HCEC 1CT (cell line): ENCODE results near the gene CATSPERD.

Experiments
- DNase-seq: peaks from one replicate; pipeline ENCODE4 v3.0.0-alpha.2; 2017

The CATSPERD gene, protein sequence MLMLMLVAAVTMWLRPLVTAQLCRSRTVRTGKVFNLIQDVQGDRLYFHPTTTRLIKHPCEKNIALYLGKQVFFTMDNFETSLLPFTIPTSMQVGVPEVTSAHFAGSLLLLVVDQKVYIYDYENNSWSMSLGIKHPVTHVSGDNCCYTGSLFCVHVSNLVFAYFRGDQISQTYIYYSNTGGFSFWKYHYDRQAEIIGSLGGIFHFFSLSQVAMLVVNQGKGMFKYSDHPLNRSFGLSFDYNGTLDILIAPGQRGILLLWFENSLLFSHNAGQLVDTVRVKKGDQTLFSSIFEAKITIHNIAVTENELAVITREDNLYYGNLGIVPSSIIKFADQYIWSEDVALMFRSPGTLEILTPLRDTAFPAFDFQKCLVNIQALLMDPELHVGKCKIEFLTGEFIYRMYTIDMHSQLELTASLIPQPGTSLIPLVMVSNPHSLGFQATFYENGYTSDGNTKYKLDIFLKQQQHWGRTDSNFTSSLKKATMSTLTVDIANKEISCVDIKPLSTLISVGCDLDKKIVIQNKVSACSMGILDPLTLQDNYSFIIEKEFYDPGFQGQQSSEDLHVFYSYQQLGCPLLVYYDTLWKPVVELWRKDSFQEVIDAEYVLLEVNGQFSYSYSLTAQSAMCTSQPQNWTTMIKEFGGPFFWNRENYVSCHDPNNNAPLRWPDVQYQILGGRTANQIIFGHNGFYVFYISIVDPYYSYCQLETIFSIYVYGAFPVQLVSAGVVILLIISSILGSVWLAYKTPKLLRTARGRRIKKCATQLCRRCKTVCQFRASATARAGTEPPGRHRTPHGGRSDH

DNA sequence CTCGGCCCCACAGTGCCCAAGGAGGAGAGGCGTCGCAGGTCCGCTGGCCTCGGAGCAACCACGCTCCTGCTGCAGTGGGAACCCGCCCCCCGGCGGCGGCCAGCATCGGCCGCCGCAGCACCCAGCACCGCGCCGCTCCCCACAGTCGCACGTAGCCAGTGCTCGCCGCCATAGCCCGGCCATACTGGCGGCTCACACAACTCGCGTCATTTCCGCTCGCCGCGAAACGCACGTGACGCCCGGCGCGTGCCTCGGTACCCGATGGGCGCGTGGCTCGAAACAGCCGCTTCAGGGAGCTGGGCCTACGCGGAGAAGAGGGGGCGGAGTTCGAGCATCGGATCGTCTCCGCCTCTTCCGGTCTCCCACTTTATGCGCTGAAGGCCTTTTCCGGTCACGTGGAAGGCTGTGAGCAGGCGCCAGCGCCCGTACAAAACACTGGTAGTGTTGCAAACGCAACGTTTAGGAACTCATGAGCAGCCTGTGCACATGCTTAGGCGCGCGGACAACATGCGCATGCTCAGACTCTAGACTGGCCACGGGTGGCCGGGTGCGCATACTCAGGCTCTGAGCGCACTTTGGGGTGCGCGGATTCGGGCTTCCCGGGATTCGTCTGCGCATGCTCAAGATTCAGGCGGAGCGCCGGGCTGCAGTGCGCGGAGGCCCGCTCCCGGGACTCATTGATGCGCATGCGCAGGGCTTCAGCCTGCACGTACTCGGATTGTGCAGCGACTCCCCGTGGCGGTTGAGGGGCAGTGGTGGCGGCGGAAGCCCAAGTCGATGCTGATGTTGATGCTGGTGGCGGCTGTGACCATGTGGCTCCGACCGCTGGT is at the start of gene CATSPERD, which contains the start of gene LONP1:
Gene CATSPERD, plus strand, starts transcription at position 677 of the 830 bp plus-strand sequence. Its CDS starts 101 bp downstream, at position 778.
Gene LONP1, minus strand, starts transcription at position 186 of the 830 bp plus-strand sequence. Its CDS starts 14 bp downstream, at position 172.
- DNase-seq: peak; percentile 99

DNA sequence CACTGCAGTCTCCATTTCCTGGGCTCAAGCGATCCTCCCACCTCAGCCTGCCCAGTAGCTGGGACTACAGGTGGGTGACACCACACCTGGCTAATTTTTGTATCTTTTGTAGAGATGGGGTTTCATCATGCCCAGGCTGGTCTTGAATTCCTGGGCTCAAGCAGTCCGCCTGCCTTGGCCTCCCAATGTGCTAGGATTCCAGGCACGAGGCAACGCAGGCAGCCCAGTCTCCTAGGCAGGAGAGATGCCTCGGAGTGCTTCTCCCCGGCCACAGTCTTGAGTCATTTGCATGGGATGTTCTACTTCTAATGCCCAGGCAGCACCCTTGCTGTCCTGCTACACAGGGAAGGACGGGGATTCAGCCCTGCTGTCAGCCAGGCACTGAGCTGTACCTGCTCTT is 48.8 kb upstream of the CATSPERD start:
- DNase-seq: no peak

DNA sequence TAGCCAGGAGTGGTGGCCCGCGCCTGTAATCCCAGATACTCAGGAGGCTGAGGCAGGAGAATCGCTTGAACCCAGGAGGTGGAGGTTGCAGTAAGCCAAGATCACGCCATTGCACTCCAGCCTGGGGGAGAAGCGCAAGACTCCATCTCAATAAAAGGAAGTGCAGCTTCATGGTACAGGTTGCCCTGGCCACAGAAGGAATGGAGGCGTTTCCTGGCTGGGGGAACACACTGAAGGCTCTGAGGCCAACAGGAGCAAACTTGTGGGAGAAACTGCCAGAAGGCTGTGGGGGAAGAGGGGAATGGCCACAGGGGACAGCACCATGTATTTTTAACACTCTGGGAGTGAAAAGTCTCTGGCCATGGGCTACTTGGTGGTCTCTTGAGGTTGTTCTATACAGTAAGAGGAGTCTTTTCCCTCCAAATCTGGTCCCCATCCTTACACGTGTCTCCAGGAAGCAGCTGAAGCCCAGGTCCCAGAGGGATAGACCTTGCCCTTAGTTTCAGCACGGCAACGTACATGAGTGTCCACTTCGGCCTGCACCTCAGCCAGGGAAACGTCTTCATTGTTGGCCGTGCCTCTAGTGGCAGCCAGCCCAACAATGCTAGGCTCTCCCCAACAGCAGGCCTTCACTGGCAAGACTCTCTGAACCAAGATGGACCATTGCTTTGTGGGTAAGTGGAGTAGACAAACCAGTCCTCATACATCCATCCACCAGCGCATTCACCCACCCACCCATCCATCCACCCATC is 47.6 kb upstream of the CATSPERD start:
- DNase-seq: no peak

DNA sequence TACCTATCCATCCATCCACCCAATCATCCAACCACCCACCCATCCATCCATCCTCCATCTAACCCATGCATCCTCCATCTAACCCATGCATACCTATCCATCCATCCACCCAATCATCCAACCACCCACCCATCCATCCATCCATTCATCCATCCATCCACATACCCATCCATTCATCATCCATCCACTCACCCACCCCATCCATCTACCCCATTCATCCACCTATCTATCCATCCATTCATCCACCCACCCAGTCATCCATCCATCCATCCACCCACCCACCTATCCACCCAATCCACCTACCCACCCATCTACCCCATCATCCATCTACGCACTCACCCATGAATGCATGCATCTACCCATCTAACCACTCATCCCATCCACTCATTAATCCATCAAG is 46.7 kb upstream of the CATSPERD start:
- DNase-seq: no peak

DNA sequence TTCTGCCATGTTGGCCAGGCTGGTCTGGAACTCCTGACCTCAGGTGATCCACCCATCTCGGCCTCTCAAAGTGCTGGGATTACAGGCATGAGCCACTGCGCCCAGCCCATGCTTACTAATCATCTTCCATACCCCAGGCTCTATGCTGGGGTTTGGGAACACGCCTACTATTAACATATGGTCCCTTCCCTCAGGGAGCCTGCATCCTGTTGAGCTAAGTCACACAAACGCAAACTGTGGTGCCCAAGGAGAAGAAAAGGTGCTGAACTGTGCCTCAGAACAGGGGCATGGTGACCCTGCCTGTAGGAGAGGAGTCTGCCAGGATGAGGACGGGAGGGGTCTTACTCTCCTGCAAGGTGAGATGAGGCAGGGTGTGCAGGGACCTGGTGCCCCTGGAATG is 45.7 kb upstream of the CATSPERD start:
- no peak for DNase-seq

DNA sequence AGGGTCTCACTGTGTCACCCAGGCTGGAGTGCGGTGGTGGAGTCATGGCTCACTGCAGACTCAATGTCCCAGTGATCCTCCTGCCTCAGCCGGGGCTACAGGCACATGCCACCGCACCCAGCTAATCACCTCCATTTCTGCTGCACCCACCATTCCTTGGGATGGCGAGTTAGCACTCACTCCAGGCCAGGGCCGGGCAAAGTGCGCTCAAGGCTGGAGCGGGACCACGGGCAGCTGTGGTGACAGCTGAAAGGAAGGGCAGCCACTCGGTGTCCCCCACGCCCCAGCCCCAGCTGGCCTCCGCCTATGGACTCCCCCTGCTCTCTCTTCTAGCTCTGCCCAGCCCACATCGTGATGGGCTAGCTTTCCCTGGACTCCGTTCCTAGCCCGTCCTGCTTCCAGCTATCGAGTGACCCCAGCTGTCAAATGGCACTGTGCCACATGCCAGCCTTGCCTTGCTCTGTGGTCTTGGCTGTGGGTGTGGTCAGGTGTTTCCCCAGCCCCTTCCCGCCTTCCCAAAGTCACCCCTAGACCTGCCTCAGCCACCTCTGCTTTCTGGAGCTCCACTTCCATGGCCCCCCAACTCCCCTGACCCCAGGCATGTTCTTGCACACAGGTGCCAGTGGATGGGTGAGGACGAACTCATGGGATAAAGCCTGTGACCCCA is 44.2 kb upstream of the CATSPERD start:
- DNase-seq: no peak

DNA sequence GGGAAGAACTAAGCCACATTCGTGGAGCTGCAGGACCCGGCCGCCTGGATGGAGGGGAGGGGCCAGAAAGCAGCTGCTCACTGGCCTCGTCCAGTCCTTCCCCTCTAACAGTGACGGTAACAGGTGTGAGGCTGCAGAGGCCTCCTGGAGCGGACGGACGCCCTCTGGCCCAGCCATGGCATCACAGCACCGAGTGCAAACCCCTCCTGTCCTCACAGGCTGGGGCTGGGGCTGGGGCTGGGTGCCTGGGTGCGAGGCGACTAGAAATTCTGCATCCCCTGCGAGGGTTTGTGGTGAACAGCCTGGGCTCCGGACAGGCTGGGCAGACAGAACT is 43.7 kb upstream of the CATSPERD start:
- no peak for DNase-seq

DNA sequence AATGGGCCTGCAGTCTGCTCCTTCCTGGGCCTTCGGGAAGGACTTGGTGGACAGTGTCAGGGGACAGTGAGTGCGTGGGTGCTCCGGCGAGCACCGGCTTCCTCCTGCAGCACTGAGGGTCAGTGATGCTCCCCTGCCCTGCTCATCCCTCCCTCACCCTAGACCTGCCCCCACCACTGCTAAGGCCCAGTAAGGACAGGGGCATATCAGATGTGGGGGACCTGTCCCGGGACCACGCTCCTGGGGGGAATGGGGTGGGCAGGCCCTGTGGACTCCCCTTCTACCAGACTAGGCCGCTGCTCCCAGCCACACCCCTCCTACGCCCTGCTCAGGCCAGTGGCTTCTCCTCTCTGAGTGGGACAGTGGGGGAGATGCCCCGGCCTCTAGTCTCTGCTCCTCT is 43.3 kb upstream of the CATSPERD start:
- DNase-seq: no peak

DNA sequence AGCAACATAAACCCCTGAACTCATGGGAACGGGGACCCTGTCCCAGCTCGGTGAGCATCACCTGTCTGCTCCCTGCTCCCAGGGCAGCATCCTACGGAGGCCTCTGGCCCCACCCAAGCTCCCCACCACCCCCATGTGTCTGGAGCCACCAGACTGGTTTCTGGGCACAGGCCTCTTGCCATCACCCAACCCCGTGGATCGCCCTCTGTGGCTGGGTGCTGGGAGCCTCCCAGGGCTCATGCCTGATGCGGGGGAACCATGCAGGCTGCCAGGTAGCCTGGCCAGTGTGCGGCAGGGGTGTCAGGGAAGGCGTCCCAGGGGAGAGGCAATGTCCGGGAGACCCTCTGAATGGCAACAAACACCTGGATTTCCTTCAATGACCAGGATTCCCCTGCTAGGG is 42.9 kb upstream of the CATSPERD start:
- no peak for DNase-seq

DNA sequence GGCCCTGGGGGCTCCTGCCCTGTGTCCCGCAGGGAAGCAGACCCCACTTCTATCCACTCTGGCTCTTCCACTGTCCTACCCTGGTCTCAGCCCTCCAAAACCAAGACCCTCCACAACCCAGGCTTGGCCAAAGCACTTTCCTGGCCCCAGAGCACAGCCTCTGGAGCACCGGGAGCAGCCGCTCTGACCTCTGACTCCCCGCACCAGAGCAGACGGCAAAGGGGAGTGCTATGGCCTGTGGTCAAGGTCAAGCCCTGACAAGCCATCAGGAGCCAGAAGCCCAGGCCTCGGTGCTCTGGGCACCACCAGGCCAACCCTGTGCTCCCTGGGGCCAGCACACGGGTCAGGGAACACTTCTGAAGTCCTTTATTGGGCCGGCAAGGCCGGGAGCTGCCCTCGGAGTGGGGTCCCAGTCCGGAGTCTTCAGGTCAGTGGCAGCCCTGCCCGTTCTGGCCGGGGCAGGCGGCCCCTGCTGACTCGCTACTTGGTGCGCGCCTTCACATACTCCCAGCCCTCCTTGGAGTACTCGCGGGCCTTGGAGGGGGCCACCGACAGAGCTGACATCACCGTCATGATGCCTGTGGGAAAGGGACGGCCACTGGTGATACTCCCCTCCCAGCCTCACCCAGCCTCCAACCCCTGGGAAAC is 42.2 kb upstream of the CATSPERD start:
- DNase-seq: no peak

DNA sequence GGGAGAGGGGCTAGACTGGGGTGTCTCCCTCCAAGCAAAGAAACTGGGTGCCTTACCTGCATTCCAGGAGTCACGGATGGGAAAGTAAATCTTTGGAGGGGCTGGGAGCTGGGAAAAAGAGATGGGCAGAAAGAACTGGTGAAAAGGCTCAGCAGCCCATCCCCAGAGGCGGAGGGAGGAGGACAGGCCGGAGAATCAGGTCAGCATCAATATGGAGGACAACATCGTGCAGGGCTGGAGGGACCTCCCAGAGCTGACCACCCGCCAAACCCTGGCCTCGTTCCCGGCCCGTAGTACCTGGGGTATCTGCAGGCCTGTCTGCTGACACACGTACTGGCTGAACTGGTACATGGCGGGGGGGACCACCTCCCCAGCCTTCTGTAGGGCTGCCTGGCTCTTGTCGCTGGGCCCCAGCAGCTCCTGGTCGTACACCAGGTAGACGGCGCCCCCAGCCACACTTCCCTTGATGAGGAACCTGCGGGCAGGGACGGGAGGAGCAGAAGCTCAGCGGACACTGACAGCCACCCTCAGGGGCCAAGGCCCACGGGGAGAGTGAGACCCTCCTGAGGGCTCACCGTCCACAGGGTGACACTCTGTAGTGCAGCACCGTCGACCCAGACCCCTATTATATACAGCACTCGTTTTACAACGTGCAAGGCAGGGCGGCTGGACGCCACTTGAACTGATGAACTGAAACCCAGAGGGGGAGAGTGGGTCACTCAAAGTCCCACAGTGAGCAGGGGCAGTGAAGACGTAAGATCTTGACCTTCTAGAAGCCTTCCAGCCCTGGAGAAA is 41.0 kb upstream of the CATSPERD start:
- DNase-seq: no peak

DNA sequence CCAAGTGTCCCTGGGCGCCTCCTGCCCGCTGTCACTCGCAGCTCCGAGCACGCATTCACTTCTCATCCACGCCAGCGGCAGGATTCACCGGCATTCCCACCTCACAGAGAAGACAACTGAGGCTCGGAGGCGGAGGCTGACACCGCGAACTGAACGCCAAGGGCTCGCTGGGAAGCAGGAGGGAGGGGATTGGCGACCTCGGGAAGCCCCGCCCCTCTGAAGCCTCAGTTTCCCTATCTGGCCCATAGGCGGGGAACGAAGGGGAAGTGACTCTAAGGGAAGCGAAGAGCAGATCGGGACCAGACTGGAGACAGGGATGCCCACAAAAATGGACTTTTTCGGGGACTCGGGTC is 40.4 kb upstream of the CATSPERD start:
- DNase-seq: no peak

DNA sequence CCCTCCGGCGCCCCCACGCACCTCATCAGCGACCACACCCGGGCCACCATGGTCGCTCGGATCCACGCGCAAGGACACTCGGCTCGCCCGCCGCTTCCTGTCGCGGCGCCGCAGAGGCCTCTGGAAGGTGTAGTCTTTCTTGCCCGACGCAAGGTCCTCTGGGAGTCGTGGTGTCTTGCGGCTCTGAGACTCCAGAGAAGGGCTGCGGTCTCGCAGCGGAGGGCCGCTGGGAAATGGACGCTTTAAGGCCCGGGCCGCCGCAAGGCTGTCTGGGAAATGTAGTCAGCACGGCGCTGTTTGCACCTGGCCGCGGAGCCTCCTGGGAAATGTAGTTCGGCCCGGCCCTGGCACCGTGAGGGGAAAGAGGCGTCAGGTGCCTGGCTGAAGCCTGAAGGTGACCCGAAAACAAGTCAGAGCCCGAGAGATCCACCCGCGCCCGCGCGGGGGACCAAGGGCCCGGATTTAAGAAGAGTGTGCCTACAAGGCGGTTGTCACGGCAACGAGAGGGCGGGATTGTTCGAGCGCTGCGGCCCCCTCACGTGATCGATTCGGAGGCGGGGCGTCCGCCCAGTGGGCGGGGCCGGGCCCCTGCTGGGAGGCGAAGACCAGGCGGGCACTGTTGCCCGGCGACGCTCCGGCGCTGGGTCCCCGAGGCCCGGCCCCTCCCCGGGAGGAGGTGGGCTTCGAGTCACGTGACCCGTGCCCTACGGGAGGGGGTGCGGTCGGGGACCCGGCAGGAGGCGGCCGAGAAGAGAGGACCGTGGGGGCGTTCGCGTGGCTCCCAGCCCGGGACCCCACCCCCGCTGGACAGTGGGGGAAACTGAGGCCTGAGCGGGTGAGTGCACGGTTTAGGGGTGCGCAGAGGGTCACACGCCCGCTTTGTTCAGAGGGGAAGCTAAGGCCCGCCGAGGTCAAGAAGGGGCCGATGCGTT is 39.7 kb upstream of the CATSPERD start, which contains the start of the genes HSD11B1L and MICOS13:
Gene HSD11B1L, plus strand, starts transcription at position 591 of the 932 bp plus-strand sequence. CDS start 3,806 bp downstream, outside the sequence.
Gene MICOS13, minus strand, starts transcription at position 80 of the 932 bp plus-strand sequence. Its CDS starts 30 bp downstream, at position 50.
- peak; percentile 99 for DNase-seq

DNA sequence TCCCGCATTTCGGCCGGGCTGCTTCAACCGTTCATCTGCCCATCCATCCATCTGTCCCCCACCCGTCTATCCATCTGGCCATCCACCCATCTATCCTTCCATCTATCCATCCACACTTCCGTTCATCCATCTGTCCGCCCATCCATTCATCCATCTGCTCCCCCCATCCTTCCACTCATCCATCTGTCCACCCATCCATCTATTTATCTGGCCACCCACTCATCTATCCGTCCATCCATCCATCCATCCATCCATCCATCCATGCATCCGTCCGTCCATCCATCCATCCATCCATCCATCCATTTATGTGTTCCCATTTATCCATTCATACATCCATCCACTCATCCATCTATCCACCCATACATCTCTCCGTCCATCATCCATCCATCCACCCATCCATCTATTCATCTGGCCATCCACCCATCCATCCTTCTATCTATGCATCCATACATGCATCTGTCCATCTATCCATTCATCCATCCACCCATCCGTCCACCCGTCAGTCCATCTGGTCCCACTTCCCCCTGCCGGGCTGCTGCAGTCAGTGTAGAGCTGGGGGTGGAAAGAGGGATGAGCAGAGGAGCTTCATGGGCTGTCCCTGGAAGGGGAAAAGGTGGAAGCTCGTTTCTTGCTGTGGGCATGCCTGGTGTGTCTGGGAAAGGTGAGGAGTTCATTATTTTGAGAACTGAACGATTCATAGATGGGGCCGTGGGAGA is 38.9 kb upstream of the CATSPERD start:
- no peak for DNase-seq

DNA sequence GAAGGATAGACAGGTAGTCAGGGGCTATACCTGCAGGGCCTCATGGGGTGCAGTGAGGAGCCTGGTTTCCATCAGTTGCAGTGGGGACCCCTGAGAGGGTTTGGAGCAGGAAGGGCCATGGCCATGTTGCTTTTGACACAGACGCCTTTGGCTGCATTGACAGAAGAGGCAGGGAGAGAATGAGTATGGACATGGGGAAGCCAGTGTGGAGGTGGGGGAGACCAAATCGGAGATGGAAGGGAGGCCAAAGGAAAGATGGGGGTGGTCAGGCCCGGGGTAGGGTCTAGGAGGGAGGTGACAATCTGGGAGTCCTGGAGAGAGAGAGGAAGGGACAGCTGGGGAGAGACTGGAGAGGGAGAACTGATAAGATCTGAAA is 38.3 kb upstream of the CATSPERD start:
- no peak for DNase-seq

DNA sequence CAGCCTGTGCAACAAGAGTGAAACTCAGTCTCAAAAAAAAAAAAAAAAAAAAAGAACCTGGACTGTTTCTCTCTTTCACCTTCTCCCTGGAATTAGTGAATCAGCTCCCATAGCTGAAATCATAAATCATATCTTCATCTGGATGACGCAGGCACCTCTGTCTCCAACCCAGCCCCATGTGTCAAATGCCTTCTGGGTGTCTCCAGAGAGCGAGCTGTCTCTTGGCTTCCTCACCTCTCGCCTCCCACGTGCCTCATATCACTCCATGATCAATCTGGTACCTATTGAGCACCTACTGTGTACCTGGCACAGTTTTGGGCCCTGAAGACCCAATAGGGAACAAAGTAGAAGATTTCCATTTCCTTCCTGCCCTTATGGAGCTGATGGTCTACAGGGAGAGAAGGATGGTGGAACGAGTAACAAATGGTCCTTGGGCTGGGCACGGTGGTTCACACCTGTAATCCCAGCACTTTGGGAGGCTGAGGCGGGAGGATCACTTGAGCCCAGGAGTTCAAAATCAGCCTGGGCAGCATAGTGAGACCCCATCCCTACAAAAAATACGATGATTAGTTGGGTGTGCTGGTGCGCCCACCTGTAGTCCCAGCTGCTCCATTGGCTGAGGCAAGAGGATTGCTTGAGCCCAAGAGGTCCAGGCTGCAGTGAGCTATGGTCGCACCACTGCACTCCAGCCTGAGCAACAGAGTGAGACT is 37.1 kb upstream of the CATSPERD start:
- no peak for DNase-seq

DNA sequence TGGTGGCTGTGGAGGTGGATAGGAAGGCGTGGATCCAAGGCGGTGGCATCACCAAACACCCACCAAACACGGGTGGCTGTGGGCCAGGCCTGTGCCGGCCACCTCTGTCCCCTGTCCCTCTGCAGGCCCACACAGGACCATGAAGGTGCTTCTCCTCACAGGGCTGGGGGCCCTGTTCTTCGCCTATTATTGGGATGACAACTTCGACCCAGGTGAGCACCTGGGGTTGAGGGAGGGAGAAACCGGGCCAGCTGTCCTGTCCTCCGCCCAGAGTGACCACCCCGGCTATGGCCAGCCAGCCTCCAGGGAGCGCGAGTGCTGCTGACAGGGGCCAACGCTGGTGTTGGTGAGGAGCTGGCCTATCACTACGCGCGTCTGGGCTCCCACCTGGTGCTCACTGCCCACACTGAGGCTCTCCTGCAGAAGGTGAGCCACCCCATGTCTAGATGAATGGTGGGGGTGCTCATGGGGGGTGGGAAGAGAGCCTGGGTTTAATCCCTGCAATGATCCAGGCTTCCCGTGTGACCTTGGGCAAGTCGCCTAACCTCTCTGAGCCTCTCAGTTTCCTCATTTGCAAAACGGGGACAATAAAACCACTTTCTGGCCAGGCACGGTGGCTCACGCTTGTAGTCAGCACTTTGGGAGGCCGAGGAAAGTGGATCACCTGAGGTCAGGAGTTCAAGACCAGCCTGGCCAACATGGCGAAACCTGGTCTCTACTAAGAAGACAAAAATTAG is 35.6 kb upstream of the CATSPERD start:
- no peak for DNase-seq
